Activated T-cell treated with anti-CD3 and anti-CD28 coated beads, Interleukin-2, amount 50 U/mL, for 4 hours (primary cell): ENCODE measurements around the gene CCDC88A. TPM values are rescaled to one million over a fixed set of nuclear protein-coding genes. Genes with fewer than 3 reads are reported as not detected.
"Not testable (repeated sequence)": the region's sequence is repeated elsewhere in the genome, so short reads cannot be mapped to it uniquely, and the experiment has no call there.

Experiments
- ATAC-seq, 2 donors: fragments of 200-7000 bp; cut with Tn5 transposase; one replicate each; pipeline ENCODE4 v1.10.0; 2021
- DNase-seq: peaks from one replicate; pipeline ENCODE4 v3.0.0-alpha.2; 2020
- H3K27me3 Mint-ChIP-seq: one replicate; pipeline ENCODE4 v1.8.0; 2021; ENCODE audit warnings: low read depth, mixed read lengths
- H3K36me3 Mint-ChIP-seq: one replicate; pipeline ENCODE4 v1.8.0; 2022; ENCODE audit warnings: mixed read lengths; ENCODE audit not compliant: insufficient read depth
- H3K4me1 Mint-ChIP-seq: one replicate; pipeline ENCODE4 v1.8.0; 2021; ENCODE audit warnings: low read depth, mixed read lengths
- H3K4me3 Mint-ChIP-seq: one replicate; pipeline ENCODE4 v1.8.0; 2021; ENCODE audit warnings: mild to moderate bottlenecking, moderate library complexity, mixed read lengths
- H3K9me3 Mint-ChIP-seq: one replicate; pipeline ENCODE4 v1.8.0; 2021; ENCODE audit warnings: mixed read lengths
- total RNA-seq, 3 donors: library from RNA; stranded (reverse); gene quantifications; one replicate each; pipeline ENCODE4 v1.2.1, GENCODE V29; 2021

CCDC88A gene
- total RNA-seq, 3 donors from 2014 or later, result 6.0 to 7.3 (median 6.2) TPM

GRCh38 chr2:55279859-55280424, 139.7 kb downstream of the CCDC88A start:
- not testable (repeated sequence) for H3K36me3 Mint-ChIP-seq, DNase-seq, H3K9me3 Mint-ChIP-seq, H3K4me3 Mint-ChIP-seq, ATAC-seq, H3K27me3 Mint-ChIP-seq
- peaks cover 25% of the 10 kb centered on the region for H3K4me1 Mint-ChIP-seq

GRCh38 chr2:55279214-55279835, 140.3 kb downstream of the CCDC88A start:
- H3K4me1 Mint-ChIP-seq, result peaks cover 25% of the 10 kb centered on the region
- H3K27me3 Mint-ChIP-seq, ATAC-seq, DNase-seq, H3K9me3 Mint-ChIP-seq, H3K36me3 Mint-ChIP-seq, H3K4me3 Mint-ChIP-seq: not testable (repeated sequence)

GRCh38 chr2:55277310-55277709, 142.3 kb downstream of the CCDC88A start:
- DNase-seq (no peak), ATAC-seq (no peak)
- Mint-ChIP-seq H3K9me3 (no peaks in the 10 kb centered on the region), H3K27me3 (peaks cover 2% of the 10 kb centered on the region), H3K4me1 (peaks cover 11% of the 10 kb centered on the region), H3K4me3 (no peak overlapping the region), H3K36me3 (no peaks in the 10 kb centered on the region)

DNA sequence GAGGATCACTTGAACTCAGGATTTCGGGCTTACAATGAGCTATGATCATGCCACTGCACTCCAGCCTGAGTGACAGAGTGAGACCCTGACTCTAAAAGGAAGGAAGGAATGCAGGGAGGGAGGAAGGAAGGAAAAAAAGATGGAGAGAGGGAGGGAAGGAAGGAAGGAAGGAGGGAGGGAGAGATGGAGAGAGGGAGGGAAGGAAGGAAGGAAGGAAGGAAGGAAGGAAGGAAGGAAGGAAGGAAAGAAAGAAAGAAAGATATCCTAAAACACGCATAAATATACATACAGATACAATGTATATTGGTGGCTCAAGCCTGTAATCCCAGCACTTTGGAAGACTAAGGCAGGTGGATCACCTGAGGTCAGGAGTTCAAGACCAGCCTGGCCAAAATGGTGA, 145.3 kb downstream of the CCDC88A start:
- not testable (repeated sequence) for H3K4me3 Mint-ChIP-seq, ATAC-seq, DNase-seq, H3K27me3 Mint-ChIP-seq, H3K9me3 Mint-ChIP-seq, H3K36me3 Mint-ChIP-seq
- peaks cover 13% of the 10 kb centered on the region for H3K4me1 Mint-ChIP-seq

GRCh38 chr2:55269645-55269990, 150.0 kb downstream of the CCDC88A start:
- H3K27me3 Mint-ChIP-seq, result peaks cover 2% of the 10 kb centered on the region
- peaks cover 19% of the 10 kb centered on the region for H3K4me1 Mint-ChIP-seq
- DNase-seq (no peak), ATAC-seq (no peak)
- H3K4me3 Mint-ChIP-seq, result peak overlapping the region; percentile 96
- H3K9me3 Mint-ChIP-seq, result no peaks in the 10 kb centered on the region
- peaks cover 3% of the 10 kb centered on the region for H3K36me3 Mint-ChIP-seq

DNA sequence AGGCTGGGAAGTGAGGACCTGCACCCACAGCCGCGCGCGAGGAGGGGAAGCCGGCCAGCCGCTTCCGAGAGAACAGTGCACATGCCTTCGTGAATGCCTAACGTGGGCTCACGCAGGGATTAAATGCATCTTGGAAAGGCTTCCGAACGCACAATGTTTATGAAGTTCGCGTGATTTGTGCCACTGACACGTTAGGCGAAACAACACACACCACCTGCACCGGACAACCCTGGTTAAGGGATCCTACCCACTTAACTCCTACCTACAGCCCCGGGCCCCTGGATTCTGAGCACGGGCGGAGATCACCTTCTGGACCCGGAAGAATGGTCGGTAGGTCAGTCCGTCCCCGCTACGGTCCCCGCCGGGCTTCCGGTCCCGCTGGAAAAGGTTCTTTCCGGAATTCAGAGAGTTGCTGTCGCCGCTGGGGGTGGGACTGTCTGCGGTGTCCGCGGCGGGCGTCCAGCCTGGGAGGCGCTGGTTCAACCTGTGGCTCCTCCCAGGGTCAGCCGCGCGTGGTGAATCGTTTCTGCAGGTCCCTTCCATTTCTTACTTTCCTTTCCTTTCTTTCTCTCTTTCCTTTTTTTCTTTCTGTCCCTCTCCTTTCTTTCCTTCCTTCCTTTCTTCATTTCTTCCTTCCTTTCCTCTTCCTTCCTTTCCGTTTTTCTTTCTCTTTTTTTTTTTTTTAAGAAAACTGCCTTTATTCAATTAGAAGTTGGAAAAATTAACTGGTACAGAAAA, 150.6 kb downstream of the CCDC88A start, which contains the start of gene MTIF2:
MTIF2 (minus strand) TSS at position 325 of the 738 bp plus-strand sequence. CDS start 5,373 bp downstream, outside the sequence.
- peaks cover 2% of the 10 kb centered on the region for H3K27me3 Mint-ChIP-seq
- peaks cover 19% of the 10 kb centered on the region for H3K4me1 Mint-ChIP-seq
- peak; percentile 79 for DNase-seq
- H3K9me3 Mint-ChIP-seq, result no peaks in the 10 kb centered on the region
- peaks cover 5% of the 10 kb centered on the region for H3K36me3 Mint-ChIP-seq
- peak; percentile 95 to 99 for ATAC-seq
- peak within 1 kb of the TSS; percentile 96 for H3K4me3 Mint-ChIP-seq

GRCh38 chr2:55268288-55268906, 151.3 kb downstream of the CCDC88A start:
- H3K36me3 Mint-ChIP-seq, result peaks cover 8% of the 10 kb centered on the region
- peaks cover 19% of the 10 kb centered on the region for H3K4me1 Mint-ChIP-seq
- no peaks in the 10 kb centered on the region for H3K9me3 Mint-ChIP-seq
- H3K4me3 Mint-ChIP-seq, result peak overlapping the region; percentile 96
- ATAC-seq (no peak), DNase-seq (no peak)
- H3K27me3 Mint-ChIP-seq, result peaks cover 2% of the 10 kb centered on the region

GRCh38 chr2:55259586-55259985, 160.1 kb downstream of the CCDC88A start:
- H3K36me3 Mint-ChIP-seq, result peaks cover 16% of the 10 kb centered on the region
- H3K4me1 Mint-ChIP-seq, H3K27me3 Mint-ChIP-seq, DNase-seq, H3K4me3 Mint-ChIP-seq, ATAC-seq, H3K9me3 Mint-ChIP-seq: not testable (repeated sequence)

- Mint-ChIP-seq H3K4me3 (no peak overlapping the region), H3K9me3 (no peaks in the 10 kb centered on the region), H3K27me3 (no peaks in the 10 kb centered on the region), H3K4me1 (no peaks in the 10 kb centered on the region), H3K36me3 (peaks cover 18% of the 10 kb centered on the region)
- no peak for ATAC-seq
- DNase-seq, result no peak
Observed at GRCh38 chr2:55252832-55253231, 166.8 kb downstream of the CCDC88A start.

GRCh38 chr2:55247025-55247424, 172.6 kb downstream of the CCDC88A start:
- no peak for DNase-seq
- no peaks in the 10 kb centered on the region for H3K27me3 Mint-ChIP-seq
- H3K36me3 Mint-ChIP-seq, result peaks cover 22% of the 10 kb centered on the region
- ATAC-seq, result no peak
- H3K9me3 Mint-ChIP-seq, result no peaks in the 10 kb centered on the region
- H3K4me1 Mint-ChIP-seq, result no peaks in the 10 kb centered on the region
- no peak overlapping the region for H3K4me3 Mint-ChIP-seq

DNA sequence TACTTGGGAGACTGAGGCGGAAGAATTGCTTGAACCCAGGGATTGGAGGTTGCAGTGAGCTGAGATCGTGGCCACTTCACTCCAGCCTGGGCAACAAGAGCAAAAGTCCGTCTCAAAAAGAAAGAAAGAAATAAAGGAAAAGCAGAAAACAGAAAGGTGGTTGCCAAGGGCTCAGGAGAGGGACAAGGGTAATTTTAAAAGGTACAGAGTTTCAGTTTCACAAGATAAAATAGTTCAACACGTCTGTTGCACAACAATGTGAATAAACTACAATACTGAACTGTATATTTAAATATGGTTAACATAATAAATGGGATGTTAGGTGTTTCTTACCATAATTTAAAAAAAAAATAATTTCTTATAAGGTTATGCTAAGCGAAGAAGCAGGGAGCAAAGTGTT, 174.2 kb downstream of the CCDC88A start:
- Mint-ChIP-seq H3K4me1 (no peaks in the 10 kb centered on the region), H3K9me3 (no peaks in the 10 kb centered on the region), H3K27me3 (no peaks in the 10 kb centered on the region), H3K36me3 (peaks cover 19% of the 10 kb centered on the region), H3K4me3 (no peak overlapping the region)
- no peak for ATAC-seq
- DNase-seq, result no peak

DNA sequence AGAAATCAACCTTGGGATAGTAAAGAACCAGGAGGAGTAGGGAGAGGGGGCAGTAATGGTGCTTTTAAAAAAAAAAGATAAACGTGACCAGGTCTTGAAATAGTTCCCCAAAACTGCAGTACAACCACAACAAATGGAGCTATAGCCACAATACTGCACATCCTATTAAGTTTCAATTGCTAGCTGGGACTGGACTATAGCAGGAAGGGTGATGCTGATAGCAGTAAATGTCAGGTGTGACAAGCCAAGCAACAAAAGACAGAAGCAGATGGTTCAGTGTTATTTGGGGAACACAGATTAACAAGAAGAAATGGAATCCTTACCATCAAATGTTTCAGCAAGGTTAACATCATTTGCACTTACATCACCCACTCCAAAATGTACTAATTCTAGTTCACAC, 177.0 kb downstream of the CCDC88A start:
- Mint-ChIP-seq H3K4me3 (no peak overlapping the region), H3K27me3 (no peaks in the 10 kb centered on the region), H3K36me3 (peaks cover 18% of the 10 kb centered on the region), H3K9me3 (no peaks in the 10 kb centered on the region), H3K4me1 (peaks cover 1% of the 10 kb centered on the region)
- no peak for DNase-seq
- ATAC-seq, result no peak

GRCh38 chr2:55241582-55241981, 178.1 kb downstream of the CCDC88A start:
- H3K9me3 Mint-ChIP-seq, result not testable (repeated sequence)

GRCh38 chr2:55239656-55240222, 179.9 kb downstream of the CCDC88A start:
- Mint-ChIP-seq H3K4me3 (no peak overlapping the region), H3K27me3 (no peaks in the 10 kb centered on the region), H3K9me3 (no peaks in the 10 kb centered on the region), H3K36me3 (peaks cover 27% of the 10 kb centered on the region), H3K4me1 (peaks cover 13% of the 10 kb centered on the region)
- no peak for DNase-seq
- ATAC-seq, result no peak

More at GRCh38 chr2:55241582-55241981, 178.1 kb downstream of the CCDC88A start:
- not testable (repeated sequence) for H3K4me1 Mint-ChIP-seq, H3K27me3 Mint-ChIP-seq, H3K4me3 Mint-ChIP-seq, ATAC-seq, DNase-seq
- peaks cover 20% of the 10 kb centered on the region for H3K36me3 Mint-ChIP-seq
